Suprapubic skin (tissue), 3 donors: ENCODE data around the gene BCAP31.

Experiments used
- CTCF ChIP-seq, 2 donors: fragments of 200-600 bp in 1 of 2; fragments of 450-650 bp in 1 of 2; sonication (generic) in 1 of 2; IDR thresholded peaks; one replicate each; pipeline ENCODE4 v1.5.1; 2016 to 2019; ENCODE audit warnings: antibody characterized with exemption in 2 of 2, mild to moderate bottlenecking in 1 of 2, moderate library complexity in 1 of 2
- EP300 ChIP-seq: sonication (generic); formaldehyde crosslinking; IDR thresholded peaks from one replicate; pipeline ENCODE4 v1.6.1; 2017; ENCODE audit warnings: antibody characterized with exemption
- POLR2A ChIP-seq, 2 donors: fragments of 450-650 bp; IDR thresholded peaks; one replicate each; pipeline ENCODE4 v1.6.1; 2017; ENCODE audit warnings: antibody characterized with exemption in 2 of 2, mild to moderate bottlenecking in 2 of 2, moderate library complexity in 2 of 2

- TF ChIP-seq CTCF (IDR thresholded peaks at IDR 0.05) (no peak), POLR2A (IDR thresholded peaks at IDR 0.05) (no peak), EP300 (no peak)
These were observed 67.0 kb downstream of the BCAP31 start for GRCh38 chrX:153657161-153657560.
